CD14-positive monocyte (primary cell): ENCODE measurements around the gene CHST12. TPM values are rescaled to one million over a fixed set of nuclear protein-coding genes. Genes with fewer than 3 reads are reported as not detected.

Experiments
- DNase-seq, 3 donors: peaks; one replicate each; pipeline ENCODE4 v3.0.0-alpha.2; 2011 to 2022
- H2AFZ ChIP-seq: 2 replicates; pipeline ENCODE4 v1.6.0; 2012; ENCODE audit warnings: mild to moderate bottlenecking, low read depth, low read length, inconsistent platforms; ENCODE audit not compliant: insufficient read depth, poor library complexity, severe bottlenecking
- H3K27ac ChIP-seq, 2 donors: 1 replicate in 1 of 2; 2 replicates in 1 of 2; pipeline ENCODE4 v1.5.1; 2012 to 2013; ENCODE audit warnings: low read length in 2 of 2, control low read depth in 1 of 2, inconsistent platforms in 1 of 2, low read depth in 1 of 2, mild to moderate bottlenecking in 1 of 2
- H3K27me3 ChIP-seq, 2 donors: one replicate each; pipeline versions ENCODE4 v1.6.0 to v1.6.1; 2011 to 2013; ENCODE audit warnings: low read length in 2 of 2; ENCODE audit not compliant: control insufficient read depth in 2 of 2, insufficient read depth in 2 of 2
- H3K36me3 ChIP-seq, 2 donors: replicated peaks in 1 of 2; 1 replicate in 1 of 2; 2 replicates in 1 of 2; pipeline versions ENCODE4 v1.5.1 to v1.6.1; 2012 to 2013; ENCODE audit warnings: low read length in 2 of 2, control low read depth in 1 of 2, inconsistent platforms in 1 of 2, mild to moderate bottlenecking in 1 of 2; ENCODE audit not compliant: insufficient read depth in 2 of 2, control insufficient read depth in 1 of 2
- H3K4me1 ChIP-seq, 2 donors: 1 replicate in 1 of 2; 2 replicates in 1 of 2; pipeline versions ENCODE4 v1.5.1 to v1.6.1; 2012 to 2013; ENCODE audit warnings: low read length in 2 of 2, control low read depth in 1 of 2, inconsistent platforms in 1 of 2, mild to moderate bottlenecking in 1 of 2, moderate library complexity in 1 of 2; ENCODE audit not compliant: insufficient read depth in 2 of 2, control insufficient read depth in 1 of 2
- H3K4me2 ChIP-seq: replicated peaks from 2 replicates; pipeline ENCODE3; 2012; ENCODE audit warnings: low read length, moderate library complexity, mild to moderate bottlenecking; ENCODE audit not compliant: poor library complexity, severe bottlenecking; ENCODE audit errors: extremely low read depth
- H3K4me3 ChIP-seq, 3 experiments: fragments of 200-600 bp in 1 of 3; sonication (generic) in 1 of 3; replicated peaks in 1 of 3; 1 replicate in 2 of 3; 2 replicates in 1 of 3; pipeline ENCODE4 v1.5.1; 2011 to 2013; ENCODE audit warnings: low read length in 3 of 3, mild to moderate bottlenecking in 3 of 3, control low read depth in 2 of 3, low read depth in 2 of 3, inconsistent platforms in 1 of 3, moderate library complexity in 1 of 3
- H3K79me2 ChIP-seq: 2 replicates; pipeline ENCODE4 v1.6.0; 2012; ENCODE audit warnings: mild to moderate bottlenecking, control low read depth, inconsistent platforms, low read length, moderate library complexity; ENCODE audit not compliant: insufficient read depth
- H3K9ac ChIP-seq: 2 replicates; pipeline ENCODE4 v1.6.0; 2017; ENCODE audit warnings: low read length, mild to moderate bottlenecking; ENCODE audit not compliant: insufficient read depth, poor library complexity, severe bottlenecking
- H3K9me3 ChIP-seq, 2 donors: replicated peaks in 1 of 2; 1 replicate in 1 of 2; 2 replicates in 1 of 2; pipeline versions ENCODE4 v1.5.1 to v1.6.1; 2012 to 2013; ENCODE audit warnings: low read length in 2 of 2, control low read depth in 1 of 2; ENCODE audit not compliant: control insufficient read depth in 1 of 2, insufficient read depth in 1 of 2
- H4K20me1 ChIP-seq: 2 replicates; pipeline ENCODE4 v1.6.0; 2012; ENCODE audit warnings: mild to moderate bottlenecking, low read length, control low read depth, moderate library complexity; ENCODE audit not compliant: insufficient read depth
- H3K27ac Mint-ChIP-seq, 7 donors: one replicate each; pipeline ENCODE4 v1.8.0; 2020; ENCODE audit warnings: mild to moderate bottlenecking in 7 of 7, mixed read lengths in 7 of 7, moderate library complexity in 6 of 7, inconsistent platforms in 2 of 7
- H3K27me3 Mint-ChIP-seq, 3 donors: one replicate each; pipeline ENCODE4 v1.8.0; 2021 to 2022; ENCODE audit warnings: low read depth in 3 of 3, mild to moderate bottlenecking in 3 of 3, mixed read lengths in 3 of 3, moderate library complexity in 3 of 3, inconsistent platforms in 1 of 3
- H3K36me3 Mint-ChIP-seq, 2 donors: one replicate each; pipeline ENCODE4 v1.8.0; 2020; ENCODE audit warnings: mixed read lengths in 2 of 2, inconsistent platforms in 1 of 2, mild to moderate bottlenecking in 1 of 2
- H3K4me1 Mint-ChIP-seq: one replicate; pipeline ENCODE4 v1.8.0; 2020; ENCODE audit warnings: mild to moderate bottlenecking, mixed read lengths
- H3K4me3 Mint-ChIP-seq, 2 donors: one replicate each; pipeline ENCODE4 v1.8.0; 2020; ENCODE audit warnings: mild to moderate bottlenecking in 2 of 2, mixed read lengths in 2 of 2, moderate library complexity in 1 of 2
- H3K9me3 Mint-ChIP-seq, 7 donors: one replicate each; pipeline ENCODE4 v1.8.0; 2020 to 2022; ENCODE audit warnings: mixed read lengths in 7 of 7, mild to moderate bottlenecking in 6 of 7, moderate library complexity in 6 of 7, inconsistent platforms in 2 of 7
- CTCF ChIP-seq: fragments of 200-600 bp; IDR thresholded peaks from one replicate; pipeline ENCODE4 v1.8.0; 2022; ENCODE audit warnings: antibody characterized with exemption, mild to moderate bottlenecking
- WGBS: methylation state at CpG from one replicate; pipeline ENCODE4 v1.1.5; 2013; ENCODE audit warnings: missing lambda C conversion rate; ENCODE audit not compliant: insufficient coverage; 5-methylcytosine and 5-hydroxymethylcytosine counted together
- intact Hi-C, 2 donors: fragments of 100-400 bp; cut with micrococcal nuclease; formaldehyde crosslinking; loops; one replicate each; pipeline versions ENCODE4 v1.15.0 to v1.15.1; 2023
- polyA plus RNA-seq, 3 donors: library from polyadenylated mRNA; depleted of rRNA in 1 of 3; unstranded in 2 of 3; stranded (reverse) in 1 of 3; fragments of 300-500 nt in 2 of 3; fragments of >200 nt in 1 of 3; fragmentation: Illumina TruSeq in 2 of 3; gene quantifications; 1 replicate in 2 of 3; 2 replicates in 1 of 3; pipeline ENCODE4 v1.2.3, GENCODE V29; 2012 to 2021

CHST12 gene
- polyA plus RNA-seq, 3 donors, result 5.8 to 10.6 (median 7.5) TPM

- Histone ChIP-seq H3K4me2 (no peak overlapping the region), H3K9ac (no peak overlapping the region)
- H3K4me3 Mint-ChIP-seq, result peak overlapping the region in 1 of 2 donors; percentile 46
Measured at GRCh38 chr7:2471396-2471795, 68.0 kb downstream of the CHST12 start.

GRCh38 chr7:2472739-2473138 lies 69.3 kb downstream of the CHST12 start:
- peaks cover 28 to 36% of the 10 kb centered on the region in 2 donors for H3K4me1 ChIP-seq
- no peak overlapping the region for H3K4me2 ChIP-seq
- Mint-ChIP-seq H3K27me3 (peaks cover 15 to 30% (median 16%) of the 10 kb centered on the region in 3 donors), H3K27ac (no peak overlapping the region), H3K4me1 (peaks cover 30% of the 10 kb centered on the region), H3K4me3 (no peak overlapping the region), H3K9me3 (peaks cover 0 to 3% (median 0%) of the 10 kb centered on the region in 7 donors), H3K36me3 (no peaks in the 10 kb centered on the region)
- DNase-seq, result no peak
- no peaks in the 10 kb centered on the region for H4K20me1 ChIP-seq
- H2AFZ ChIP-seq, result no peak overlapping the region
- 94% methylated on average over 5 of the region's 6 CpGs for WGBS
- no peaks in the 10 kb centered on the region for H3K79me2 ChIP-seq
- H3K9me3 ChIP-seq, result no peaks in the 10 kb centered on the region
- peaks cover 0 to 6% of the 10 kb centered on the region in 2 donors for H3K27me3 ChIP-seq
- H3K9ac ChIP-seq, result no peak overlapping the region
- intact Hi-C loops, result loop anchor here (10.0 kb wide), 2 partner anchors 82 to 92 kb away; partner anchors contain the start of genes BRAT1 (in 1 of the 2) and IQCE (in 1 of the 2)
- H3K27ac ChIP-seq, result no peak overlapping the region
- no peak overlapping the region for H3K4me3 ChIP-seq
- no peaks in the 10 kb centered on the region for H3K36me3 ChIP-seq
- TF ChIP-seq CTCF, result no peak

More at GRCh38 chr7:2471396-2471795, 68.0 kb downstream of the CHST12 start:
- peaks cover 11 to 25% (median 15%) of the 10 kb centered on the region in 3 donors for H3K27me3 Mint-ChIP-seq
- H3K4me1 Mint-ChIP-seq, result peaks cover 23% of the 10 kb centered on the region
- peak in 1 of 3 donors; percentile 5 for DNase-seq
- intact Hi-C loops, result loop anchor here (10.0 kb wide), 2 partner anchors 83 to 93 kb away; partner anchors contain the start of genes BRAT1 (in 1 of the 2) and IQCE (in 1 of the 2)
- TF ChIP-seq CTCF, result no peak
- H3K4me1 ChIP-seq, result peaks cover 22 to 28% of the 10 kb centered on the region in 2 donors
- H3K27me3 ChIP-seq, result peaks cover 0 to 6% of the 10 kb centered on the region in 2 donors
- H3K79me2 ChIP-seq, result no peaks in the 10 kb centered on the region
- H3K27ac ChIP-seq, result no peak overlapping the region
- no peak overlapping the region for H3K4me3 ChIP-seq
- no peaks in the 10 kb centered on the region for H3K36me3 Mint-ChIP-seq
- no peaks in the 10 kb centered on the region for H4K20me1 ChIP-seq
- H3K9me3 Mint-ChIP-seq, result peaks cover 0 to 3% (median 0%) of the 10 kb centered on the region in 7 donors
- H3K27ac Mint-ChIP-seq, result no peak overlapping the region
- no peaks in the 10 kb centered on the region for H3K9me3 ChIP-seq
- WGBS, result 18% methylated on average over 12 of the region's 17 CpGs
- no peaks in the 10 kb centered on the region for H3K36me3 ChIP-seq
- no peak overlapping the region for H2AFZ ChIP-seq
